SK-N-SH (cell line): ENCODE measurements around the gene CBY2. TPM values are rescaled to one million over a fixed set of nuclear protein-coding genes. Genes with fewer than 3 reads are reported as not detected.

Experiments
- CTCF ChIA-PET: fragments of 300-600, 350-600 bp; formaldehyde crosslinking; extraction: SDS; loops from one replicate; lab custom pipeline; 2021; lab: Yijun Ruan, JAX
- POLR2A ChIA-PET: fragments of 350-600 bp; sonication (Branson Sonifier 250); formaldehyde crosslinking; extraction: SDS; loops from one replicate; lab custom pipeline; 2020; ENCODE audit warnings: antibody characterized with exemption, inconsistent platforms; lab: Yijun Ruan, JAX
- DNase-seq: peaks from one replicate; pipeline ENCODE4 v3.0.0; 2012
- H2AFZ ChIP-seq: fragments of 200-600 bp; sonication (generic); 2 replicates; pipeline ENCODE4 v1.8.1; 2016; ENCODE audit warnings: antibody characterized with exemption, mild to moderate bottlenecking, low read depth
- H3F3A ChIP-seq: fragments of 200-600 bp; sonication (generic); replicated peaks from 2 replicates; pipeline ENCODE3; 2016; ENCODE audit warnings: antibody characterized with exemption, mild to moderate bottlenecking; ENCODE audit not compliant: insufficient read depth
- H3K27ac ChIP-seq, 2 experiments: fragments of 200-500 bp in 1 of 2; fragments of 200-600 bp in 1 of 2; sonication (Bioruptor generic) in 1 of 2; sonication (generic), shearing (Covaris generic) in 1 of 2; 2 replicates each; pipeline versions ENCODE4 v1.5.1 to v1.6.1; 2014 to 2016; ENCODE audit warnings: low read depth in 2 of 2, inconsistent platforms in 1 of 2, low read length in 1 of 2, mild to moderate bottlenecking in 1 of 2, mixed read lengths in 1 of 2
- H3K27me3 ChIP-seq: fragments of 200-600 bp; sonication (generic), shearing (Covaris generic); 2 replicates; pipeline ENCODE4 v1.6.1; 2016; ENCODE audit warnings: mixed run types; ENCODE audit not compliant: insufficient read depth
- H3K36me3 ChIP-seq, 2 experiments: fragments of 200-500 bp in 1 of 2; fragments of 200-600 bp in 1 of 2; sonication (Bioruptor generic) in 1 of 2; sonication (generic) in 1 of 2; replicated peaks in 1 of 2; 2 replicates each; pipeline versions ENCODE3 to v1.5.1; 2014 to 2016; ENCODE audit warnings: low read length in 1 of 2, mild to moderate bottlenecking in 1 of 2; ENCODE audit not compliant: insufficient read depth in 2 of 2, control insufficient read depth in 1 of 2
- H3K4me1 ChIP-seq, 2 experiments: fragments of 200-500 bp in 1 of 2; fragments of 200-600 bp in 1 of 2; sonication (Bioruptor generic) in 1 of 2; sonication (generic), shearing (Covaris generic) in 1 of 2; 2 replicates each; pipeline versions ENCODE4 v1.5.1 to v1.6.1; 2014 to 2016; ENCODE audit warnings: low read depth in 1 of 2, low read length in 1 of 2, mixed run types in 1 of 2; ENCODE audit not compliant: insufficient read depth in 2 of 2, control insufficient read depth in 1 of 2
- H3K4me2 ChIP-seq: fragments of 200-600 bp; sonication (generic), shearing (Covaris generic); 2 replicates; pipeline ENCODE4 v1.6.1; 2017; ENCODE audit warnings: mixed run types
- H3K4me3 ChIP-seq, 2 experiments: fragments of 200-500 bp in 1 of 2; fragments of 200-600 bp in 1 of 2; sonication (Bioruptor generic) in 1 of 2; sonication (generic), shearing (Covaris generic) in 1 of 2; 2 replicates each; pipeline versions ENCODE4 v1.5.1 to v1.8.1; 2014 to 2016; ENCODE audit warnings: low read depth in 2 of 2, inconsistent platforms in 1 of 2, low read length in 1 of 2, mild to moderate bottlenecking in 1 of 2, mixed read lengths in 1 of 2, moderate library complexity in 1 of 2
- H3K79me2 ChIP-seq: fragments of 200-600 bp; sonication (generic); 2 replicates; pipeline ENCODE4 v1.8.1; 2017; ENCODE audit warnings: mild to moderate bottlenecking; ENCODE audit not compliant: insufficient read depth
- H3K9ac ChIP-seq: fragments of 200-600 bp; sonication (generic); 2 replicates; pipeline ENCODE4 v1.6.1; 2017; ENCODE audit warnings: mixed run types
- H3K9me2 ChIP-seq: fragments of 200-600 bp; sonication (generic); 2 replicates; pipeline ENCODE4 v1.6.1; 2017; ENCODE audit warnings: mixed run types
- H3K9me3 ChIP-seq: fragments of 200-600 bp; sonication (generic); 2 replicates; pipeline ENCODE4 v1.6.1; 2017; ENCODE audit warnings: mixed run types, mild to moderate bottlenecking, moderate library complexity
- H4K20me1 ChIP-seq: fragments of 200-600 bp; sonication (generic); 2 replicates; pipeline ENCODE4 v1.6.1; 2017; ENCODE audit warnings: mild to moderate bottlenecking, mixed run types; ENCODE audit not compliant: insufficient read depth
- CHD2 ChIP-seq: fragments of 150-350 bp; IDR thresholded peaks from 2 replicates; pipeline ENCODE4 v1.6.1; 2018; ENCODE audit warnings: low read length; ENCODE audit not compliant: partially characterized antibody
- ELF1 ChIP-seq: IDR thresholded peaks from 2 replicates; pipeline ENCODE4 v1.4.0; 2012
- FOSL2 ChIP-seq: IDR thresholded peaks from 2 replicates; pipeline ENCODE4 v1.4.0; 2012; ENCODE audit warnings: low read depth, mild to moderate bottlenecking, moderate library complexity, borderline replicate concordance
- FOXJ3 ChIP-seq: sonication (generic); formaldehyde crosslinking; IDR thresholded peaks from 2 replicates; pipeline ENCODE4 v1.5.1; 2020; ENCODE audit warnings: mild to moderate bottlenecking, missing genetic modification reagents
- GATA2 ChIP-seq: sonication (generic); formaldehyde crosslinking; IDR thresholded peaks from 2 replicates; pipeline ENCODE4 v1.5.0; 2020; ENCODE audit warnings: mild to moderate bottlenecking, missing genetic modification reagents
- MEF2A ChIP-seq: IDR thresholded peaks from 2 replicates; pipeline ENCODE4 v1.4.0; 2012; ENCODE audit warnings: low read depth, borderline replicate concordance
- REST ChIP-seq: IDR thresholded peaks from 2 replicates; pipeline ENCODE4 v1.6.1; 2012; ENCODE audit warnings: mild to moderate bottlenecking, low read depth, low read length, moderate library complexity
- RFX5 ChIP-seq: IDR thresholded peaks from 2 replicates; pipeline ENCODE4 v1.6.1; 2012; ENCODE audit warnings: mild to moderate bottlenecking, improper control_type of control experiment, low read length
- SMC3 ChIP-seq: IDR thresholded peaks from 2 replicates; pipeline ENCODE4 v1.6.1; 2012; ENCODE audit warnings: low read depth, low read length, improper control_type of control experiment
- TAF1 ChIP-seq: IDR thresholded peaks from 2 replicates; pipeline ENCODE4 v1.6.1; 2012; ENCODE audit warnings: low read depth, mild to moderate bottlenecking, low read length, moderate library complexity, borderline replicate concordance
- TEAD4 ChIP-seq: IDR thresholded peaks from 2 replicates; pipeline ENCODE4 v1.4.0; 2012; ENCODE audit warnings: mild to moderate bottlenecking, borderline replicate concordance; ENCODE audit not compliant: insufficient read depth
- WGBS: methylation state at CpG from one replicate; pipeline ENCODE4 v1.1.6; 2017; ENCODE audit warnings: low lambda C conversion rate; 5-methylcytosine and 5-hydroxymethylcytosine counted together
- polyA plus RNA-seq, 3 experiments: library from polyadenylated mRNA; depleted of rRNA; stranded (reverse); fragments of >200 nt; gene quantifications; 2 replicates each; pipeline ENCODE4 v1.2.3, GENCODE V29; 2012
- TF ChIP-seq, protein P1 (sequence below): IDR thresholded peaks from 2 replicates; pipeline ENCODE4 v1.4.0; 2012; ENCODE audit warnings: low read depth, borderline replicate concordance
- TF ChIP-seq, protein P2 (sequence below): fragments of 200-600 bp; sonication (generic); IDR thresholded peaks from 2 replicates; pipeline ENCODE4 v1.6.1; 2017; ENCODE audit warnings: antibody characterized with exemption, mild to moderate bottlenecking, moderate library complexity
- TF ChIP-seq, protein P3 (sequence below): IDR thresholded peaks from 2 replicates; pipeline ENCODE4; 2012

The CBY2 gene
- polyA plus RNA-seq, 1 of the 3 experiments (the other 2 are of a cell fraction), result not detected

GRCh38 chr13:45747071-45747470 is 45.0 kb downstream of the CBY2 start:
- DNase-seq, result no peak
- no peak overlapping the region for H2AFZ ChIP-seq
- H3K36me3 ChIP-seq, result no peaks in the 10 kb centered on the region
- H4K20me1 ChIP-seq, result no peaks in the 10 kb centered on the region
- no peaks in the 10 kb centered on the region; the same call in 1 of the 2 replicates for H3K27me3 ChIP-seq
- CTCF ChIA-PET, result no interaction called here
- H3K27ac ChIP-seq, result no peak overlapping the region
- no peak overlapping the region for H3K4me2 ChIP-seq
- no peaks in the 10 kb centered on the region; a peak in 2 of 4 replicates for H3K4me1 ChIP-seq
- POLR2A ChIA-PET, result interaction anchor here (0.6 kb wide), 1 partner anchor 599 kb away, joined by 3 read pairs; no protein-coding TSS in a partner anchor
- TF ChIP-seq TEAD4, result no peak
- TF ChIP-seq MEF2A, result no peak
- no peak for TF ChIP-seq REST
- TF ChIP-seq, protein P1, sequence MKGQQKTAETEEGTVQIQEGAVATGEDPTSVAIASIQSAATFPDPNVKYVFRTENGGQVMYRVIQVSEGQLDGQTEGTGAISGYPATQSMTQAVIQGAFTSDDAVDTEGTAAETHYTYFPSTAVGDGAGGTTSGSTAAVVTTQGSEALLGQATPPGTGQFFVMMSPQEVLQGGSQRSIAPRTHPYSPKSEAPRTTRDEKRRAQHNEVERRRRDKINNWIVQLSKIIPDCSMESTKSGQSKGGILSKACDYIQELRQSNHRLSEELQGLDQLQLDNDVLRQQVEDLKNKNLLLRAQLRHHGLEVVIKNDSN, result no peak
- TF ChIP-seq GATA2 (CRISPR knock-in tag), result no peak
- TF ChIP-seq, protein P2, sequence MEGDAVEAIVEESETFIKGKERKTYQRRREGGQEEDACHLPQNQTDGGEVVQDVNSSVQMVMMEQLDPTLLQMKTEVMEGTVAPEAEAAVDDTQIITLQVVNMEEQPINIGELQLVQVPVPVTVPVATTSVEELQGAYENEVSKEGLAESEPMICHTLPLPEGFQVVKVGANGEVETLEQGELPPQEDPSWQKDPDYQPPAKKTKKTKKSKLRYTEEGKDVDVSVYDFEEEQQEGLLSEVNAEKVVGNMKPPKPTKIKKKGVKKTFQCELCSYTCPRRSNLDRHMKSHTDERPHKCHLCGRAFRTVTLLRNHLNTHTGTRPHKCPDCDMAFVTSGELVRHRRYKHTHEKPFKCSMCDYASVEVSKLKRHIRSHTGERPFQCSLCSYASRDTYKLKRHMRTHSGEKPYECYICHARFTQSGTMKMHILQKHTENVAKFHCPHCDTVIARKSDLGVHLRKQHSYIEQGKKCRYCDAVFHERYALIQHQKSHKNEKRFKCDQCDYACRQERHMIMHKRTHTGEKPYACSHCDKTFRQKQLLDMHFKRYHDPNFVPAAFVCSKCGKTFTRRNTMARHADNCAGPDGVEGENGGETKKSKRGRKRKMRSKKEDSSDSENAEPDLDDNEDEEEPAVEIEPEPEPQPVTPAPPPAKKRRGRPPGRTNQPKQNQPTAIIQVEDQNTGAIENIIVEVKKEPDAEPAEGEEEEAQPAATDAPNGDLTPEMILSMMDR, result no peak
- TF ChIP-seq, protein P3, sequence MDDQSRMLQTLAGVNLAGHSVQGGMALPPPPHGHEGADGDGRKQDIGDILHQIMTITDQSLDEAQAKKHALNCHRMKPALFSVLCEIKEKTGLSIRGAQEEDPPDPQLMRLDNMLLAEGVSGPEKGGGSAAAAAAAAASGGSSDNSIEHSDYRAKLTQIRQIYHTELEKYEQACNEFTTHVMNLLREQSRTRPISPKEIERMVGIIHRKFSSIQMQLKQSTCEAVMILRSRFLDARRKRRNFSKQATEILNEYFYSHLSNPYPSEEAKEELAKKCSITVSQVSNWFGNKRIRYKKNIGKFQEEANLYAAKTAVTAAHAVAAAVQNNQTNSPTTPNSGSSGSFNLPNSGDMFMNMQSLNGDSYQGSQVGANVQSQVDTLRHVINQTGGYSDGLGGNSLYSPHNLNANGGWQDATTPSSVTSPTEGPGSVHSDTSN, result no peak
- TF ChIP-seq FOXJ3 (CRISPR knock-in tag), result no peak
- no peak for TF ChIP-seq ELF1
- no peak for TF ChIP-seq TAF1
- TF ChIP-seq SMC3, result no peak
- TF ChIP-seq RFX5, result no peak
- no peak for TF ChIP-seq FOSL2
- TF ChIP-seq CHD2, result no peak
- TF ChIP-seq, all 33 proteins: peak for 0
- Histone ChIP-seq H3K9ac (no peak overlapping the region), H3F3A (no peaks in the 10 kb centered on the region), H3K9me2 (no peaks in the 10 kb centered on the region), H3K4me3 (no peak overlapping the region), H3K79me2 (no peaks in the 10 kb centered on the region), H3K9me3 (no peaks in the 10 kb centered on the region)
- 57% methylated on average over 2 of the region's 2 CpGs for WGBS
